Bronchial epithelial cell (primary cell): ENCODE results near the gene GALNT4. TPM values are rescaled to one million over a fixed set of nuclear protein-coding genes. Genes with fewer than 3 reads are reported as not detected.
A peak's percentile ranks its signal among the peaks of the same experiment; 100 is the strongest.

Experiments used
- DNase-seq: peaks from one replicate; pipeline ENCODE4 v3.0.0-alpha.2; 2010; ENCODE audit warnings: low read depth
- FAIRE-seq: peaks from 2 replicates; lab custom pipeline; 2011; peaks lifted over from hg19 to GRCh38; lab: Jason Lieb, UNC
- H3K27me3 ChIP-seq: 2 replicates; pipeline ENCODE4 v1.5.1; 2011; ENCODE audit warnings: low read length; ENCODE audit not compliant: control insufficient read depth, insufficient read depth
- H3K36me3 ChIP-seq: 2 replicates; pipeline ENCODE4 v1.5.1; 2011; ENCODE audit warnings: low read length; ENCODE audit not compliant: control insufficient read depth, insufficient read depth
- H3K4me3 ChIP-seq: 2 replicates; pipeline ENCODE4 v1.5.1; 2011; ENCODE audit warnings: mild to moderate bottlenecking, low read depth, low read length, control low read depth
- total RNA-seq: library from RNA; depleted of rRNA; stranded (reverse); fragments of >200 nt; gene quantifications from 2 replicates; pipeline ENCODE4 v1.2.1, GENCODE V29; 2014
- TF ChIP-seq, protein P1 (sequence below): IDR thresholded peaks from 2 replicates; pipeline ENCODE4 v1.5.1; 2011; ENCODE audit warnings: mild to moderate bottlenecking, moderate library complexity, low read length, control low read depth, inconsistent platforms; ENCODE audit not compliant: insufficient read depth, severe bottlenecking

The GALNT4 gene
- total RNA-seq, 1 donor from 2014 or later = 9.7 TPM

DNA sequence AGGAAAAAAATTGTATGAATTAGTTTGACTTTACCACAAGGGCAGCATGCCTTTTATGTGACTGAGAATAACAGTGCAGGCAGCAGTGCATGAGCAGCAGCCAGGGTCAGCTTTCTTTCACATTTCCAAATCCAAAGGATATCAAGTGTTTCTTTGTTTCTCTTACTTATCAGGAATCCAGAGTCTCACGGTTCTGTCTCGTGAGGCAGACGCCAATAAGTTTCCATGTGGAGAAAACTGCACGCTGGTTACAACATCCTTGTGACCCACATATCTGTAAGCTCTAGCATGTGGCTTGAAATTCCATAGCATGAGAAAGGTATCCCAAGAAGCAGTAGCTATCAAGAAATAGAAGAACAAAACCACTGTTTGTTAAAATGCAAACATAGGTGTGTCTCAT is 27.6 kb downstream of the GALNT4 start:
- no peak overlapping the region for H3K4me3 ChIP-seq
- DNase-seq (no peak), FAIRE-seq (no peak)
- H3K36me3 ChIP-seq = peaks cover 1% of the 10 kb centered on the region
- TF ChIP-seq, protein P1, sequence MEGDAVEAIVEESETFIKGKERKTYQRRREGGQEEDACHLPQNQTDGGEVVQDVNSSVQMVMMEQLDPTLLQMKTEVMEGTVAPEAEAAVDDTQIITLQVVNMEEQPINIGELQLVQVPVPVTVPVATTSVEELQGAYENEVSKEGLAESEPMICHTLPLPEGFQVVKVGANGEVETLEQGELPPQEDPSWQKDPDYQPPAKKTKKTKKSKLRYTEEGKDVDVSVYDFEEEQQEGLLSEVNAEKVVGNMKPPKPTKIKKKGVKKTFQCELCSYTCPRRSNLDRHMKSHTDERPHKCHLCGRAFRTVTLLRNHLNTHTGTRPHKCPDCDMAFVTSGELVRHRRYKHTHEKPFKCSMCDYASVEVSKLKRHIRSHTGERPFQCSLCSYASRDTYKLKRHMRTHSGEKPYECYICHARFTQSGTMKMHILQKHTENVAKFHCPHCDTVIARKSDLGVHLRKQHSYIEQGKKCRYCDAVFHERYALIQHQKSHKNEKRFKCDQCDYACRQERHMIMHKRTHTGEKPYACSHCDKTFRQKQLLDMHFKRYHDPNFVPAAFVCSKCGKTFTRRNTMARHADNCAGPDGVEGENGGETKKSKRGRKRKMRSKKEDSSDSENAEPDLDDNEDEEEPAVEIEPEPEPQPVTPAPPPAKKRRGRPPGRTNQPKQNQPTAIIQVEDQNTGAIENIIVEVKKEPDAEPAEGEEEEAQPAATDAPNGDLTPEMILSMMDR = no peak
- H3K27me3 ChIP-seq = no peaks in the 10 kb centered on the region

DNA sequence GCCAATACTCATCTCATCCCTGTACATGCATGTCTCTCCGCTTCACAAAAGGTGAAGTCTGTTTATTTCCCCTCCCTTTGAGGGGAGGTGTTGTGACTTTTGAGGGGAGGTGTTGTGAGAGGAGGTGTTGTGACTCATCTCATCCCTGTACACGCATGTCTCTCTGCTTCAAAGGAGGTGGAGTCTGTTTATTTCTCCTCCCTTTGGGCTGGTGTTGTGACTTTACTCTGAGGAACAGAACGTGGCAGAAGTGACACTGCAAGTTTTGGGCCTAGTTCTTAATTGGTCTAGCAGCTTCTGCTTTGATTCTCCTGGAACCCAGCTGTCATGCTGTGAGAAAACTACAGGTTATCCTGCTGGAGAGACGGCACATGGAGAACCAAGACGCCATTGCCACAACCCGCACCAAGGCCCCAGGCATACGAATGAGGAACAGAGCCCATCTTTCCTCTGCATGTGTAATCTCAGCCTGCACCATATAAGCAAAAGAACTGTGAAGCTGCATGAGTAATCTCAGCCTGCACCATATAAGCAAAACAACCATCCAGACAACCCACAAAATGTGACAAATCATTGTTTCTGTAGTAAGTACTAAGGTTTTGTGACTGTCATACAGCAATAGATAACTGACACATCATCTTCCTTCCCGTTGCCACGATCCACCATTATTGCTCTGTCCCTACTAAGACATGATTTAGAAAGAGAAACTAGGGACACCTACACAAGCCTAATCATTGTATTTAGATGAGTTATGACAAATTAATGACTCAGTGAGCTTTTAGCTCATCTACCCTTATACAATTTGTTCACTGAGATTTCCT is 30.0 kb downstream of the GALNT4 start:
- peak; percentile 77 for DNase-seq
- H3K27me3 ChIP-seq = no peaks in the 10 kb centered on the region
- TF ChIP-seq, protein P1 = no peak
- H3K36me3 ChIP-seq = peaks cover 2% of the 10 kb centered on the region
- FAIRE-seq = no peak
- H3K4me3 ChIP-seq = no peak overlapping the region

DNA sequence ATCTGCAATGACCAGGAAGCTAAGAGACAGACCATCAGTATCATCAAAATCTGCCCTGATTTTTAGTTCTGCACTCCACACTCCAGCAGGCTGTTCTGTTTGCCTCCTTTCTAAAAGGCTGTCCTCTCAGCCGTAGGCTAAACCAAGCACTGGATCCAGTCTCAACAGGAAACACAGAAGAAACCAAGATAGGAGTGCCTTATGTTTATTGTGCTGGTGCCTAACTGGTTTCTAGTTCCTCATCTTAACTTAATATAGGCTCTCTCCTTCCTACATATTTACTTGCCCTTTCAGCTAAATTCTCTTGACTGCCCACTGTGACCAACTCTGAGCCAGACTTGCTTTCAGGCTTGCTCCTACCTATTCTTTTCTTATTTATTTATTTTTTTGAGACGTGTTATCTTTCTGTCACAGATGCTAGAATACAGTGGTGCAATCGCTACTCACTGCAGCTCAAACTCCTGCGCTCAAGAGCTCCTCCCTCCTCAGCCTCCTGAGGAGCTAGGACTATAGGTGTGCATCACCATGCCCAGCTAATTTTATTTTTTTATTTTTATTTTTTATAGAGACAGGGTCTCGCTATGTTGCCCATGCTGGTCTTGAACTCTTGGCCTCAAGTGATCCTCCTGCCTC is 30.8 kb downstream of the GALNT4 start:
- TF ChIP-seq, protein P1 = no peak
- H3K36me3 ChIP-seq = peaks cover 3% of the 10 kb centered on the region
- H3K27me3 ChIP-seq = no peaks in the 10 kb centered on the region

DNA sequence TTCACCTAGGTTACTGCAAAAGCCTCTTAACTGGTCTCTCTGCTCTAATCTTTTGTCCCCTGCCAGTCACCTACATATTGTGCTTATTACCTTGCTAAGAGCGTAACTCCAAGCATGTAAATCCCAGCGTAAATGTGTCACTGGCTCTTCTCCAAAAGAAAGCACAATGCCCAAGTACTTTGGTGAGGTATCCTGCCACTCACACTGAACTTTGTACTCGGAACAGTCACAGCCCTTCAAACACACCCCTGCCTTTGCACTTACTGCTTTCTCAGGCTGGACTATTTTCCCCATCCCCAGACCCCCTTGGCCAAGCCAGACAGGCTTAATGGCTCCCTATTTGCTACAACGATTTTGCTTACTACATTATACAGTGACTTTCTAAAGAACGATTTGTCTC is 31.7 kb downstream of the GALNT4 start:
- no peaks in the 10 kb centered on the region for H3K27me3 ChIP-seq
- TF ChIP-seq, protein P1 = no peak
- no peak for DNase-seq
- no peak overlapping the region for H3K4me3 ChIP-seq
- H3K36me3 ChIP-seq = peaks cover 3% of the 10 kb centered on the region
- no peak for FAIRE-seq

More for the DNA sequence above, 30.8 kb downstream of the GALNT4 start:
- DNase-seq (no peak), FAIRE-seq (no peak)
- no peak overlapping the region for H3K4me3 ChIP-seq

DNA sequence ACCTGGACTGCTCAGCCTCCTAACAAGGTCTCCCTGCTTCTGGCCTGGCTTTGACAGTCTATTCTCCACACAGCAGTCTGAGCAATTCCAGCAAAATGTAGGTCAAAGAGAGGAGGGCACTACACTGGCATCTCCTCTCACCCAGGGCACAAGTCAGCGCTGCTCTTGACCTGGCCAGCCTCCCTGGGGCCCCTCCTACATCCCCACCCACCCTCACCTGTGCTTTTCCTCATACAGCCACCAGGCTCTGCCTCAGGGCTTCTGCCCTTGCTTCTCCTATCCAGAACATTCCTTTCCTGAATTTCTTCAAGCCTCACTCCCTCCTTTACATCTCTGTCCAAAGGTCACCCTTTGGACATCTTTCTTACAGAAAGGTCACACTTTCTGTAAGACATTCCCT is 33.7 kb downstream of the GALNT4 start:
- DNase-seq (no peak), FAIRE-seq (no peak)
- peaks cover 3% of the 10 kb centered on the region for H3K36me3 ChIP-seq
- H3K4me3 ChIP-seq = no peak overlapping the region
- TF ChIP-seq, protein P1 = no peak
- H3K27me3 ChIP-seq = no peaks in the 10 kb centered on the region
